Loucy (cell line): ENCODE measurements around the gene PCSK5.

Experiments used
- CTCF ChIP-seq: fragments of 200-600 bp; sonication (generic); conservative IDR thresholded peaks from 2 replicates; pipeline ENCODE4 v1.5.1; 2014; ENCODE audit warnings: mild to moderate bottlenecking, antibody characterized with exemption, low read length
- EZH2phosphoT487 ChIP-seq: fragments of 200-600 bp; IDR thresholded peaks from 2 replicates; pipeline ENCODE4 v1.6.1; 2018; ENCODE audit warnings: antibody characterized with exemption, mild to moderate bottlenecking, moderate library complexity, borderline replicate concordance

- no peak for TF ChIP-seq CTCF
- no peak for TF ChIP-seq EZH2phosphoT487
These were observed 246.5 kb downstream of the PCSK5 start for GRCh38 chr9:76136986-76137385.
